CD14-positive monocyte (primary cell): ENCODE measurements around the gene RTCA. TPM values are rescaled to one million over a fixed set of nuclear protein-coding genes. Genes with fewer than 3 reads are reported as not detected.
"Not testable (repeated sequence)": the region's sequence is repeated elsewhere in the genome, so short reads cannot be mapped to it uniquely, and the experiment has no call there.

ENCODE experiments used
- DNase-seq, 3 donors: peaks; one replicate each; pipeline ENCODE4 v3.0.0-alpha.2; 2011 to 2022
- H2AFZ ChIP-seq: 2 replicates; pipeline ENCODE4 v1.6.0; 2012; ENCODE audit warnings: mild to moderate bottlenecking, low read depth, low read length, inconsistent platforms; ENCODE audit not compliant: insufficient read depth, poor library complexity, severe bottlenecking
- H3K27ac ChIP-seq, 2 donors: 1 replicate in 1 of 2; 2 replicates in 1 of 2; pipeline ENCODE4 v1.5.1; 2012 to 2013; ENCODE audit warnings: low read length in 2 of 2, control low read depth in 1 of 2, inconsistent platforms in 1 of 2, low read depth in 1 of 2, mild to moderate bottlenecking in 1 of 2
- H3K27me3 ChIP-seq, 2 donors: one replicate each; pipeline versions ENCODE4 v1.6.0 to v1.6.1; 2011 to 2013; ENCODE audit warnings: low read length in 2 of 2; ENCODE audit not compliant: control insufficient read depth in 2 of 2, insufficient read depth in 2 of 2
- H3K36me3 ChIP-seq, 2 donors: replicated peaks in 1 of 2; 1 replicate in 1 of 2; 2 replicates in 1 of 2; pipeline versions ENCODE4 v1.5.1 to v1.6.1; 2012 to 2013; ENCODE audit warnings: low read length in 2 of 2, control low read depth in 1 of 2, inconsistent platforms in 1 of 2, mild to moderate bottlenecking in 1 of 2; ENCODE audit not compliant: insufficient read depth in 2 of 2, control insufficient read depth in 1 of 2
- H3K4me1 ChIP-seq, 2 donors: 1 replicate in 1 of 2; 2 replicates in 1 of 2; pipeline versions ENCODE4 v1.5.1 to v1.6.1; 2012 to 2013; ENCODE audit warnings: low read length in 2 of 2, control low read depth in 1 of 2, inconsistent platforms in 1 of 2, mild to moderate bottlenecking in 1 of 2, moderate library complexity in 1 of 2; ENCODE audit not compliant: insufficient read depth in 2 of 2, control insufficient read depth in 1 of 2
- H3K4me2 ChIP-seq: replicated peaks from 2 replicates; pipeline ENCODE3; 2012; ENCODE audit warnings: low read length, moderate library complexity, mild to moderate bottlenecking; ENCODE audit not compliant: poor library complexity, severe bottlenecking; ENCODE audit errors: extremely low read depth
- H3K4me3 ChIP-seq, 3 experiments: fragments of 200-600 bp in 1 of 3; sonication (generic) in 1 of 3; replicated peaks in 1 of 3; 1 replicate in 2 of 3; 2 replicates in 1 of 3; pipeline ENCODE4 v1.5.1; 2011 to 2013; ENCODE audit warnings: low read length in 3 of 3, mild to moderate bottlenecking in 3 of 3, control low read depth in 2 of 3, low read depth in 2 of 3, inconsistent platforms in 1 of 3, moderate library complexity in 1 of 3
- H3K79me2 ChIP-seq: 2 replicates; pipeline ENCODE4 v1.6.0; 2012; ENCODE audit warnings: mild to moderate bottlenecking, control low read depth, inconsistent platforms, low read length, moderate library complexity; ENCODE audit not compliant: insufficient read depth
- H3K9ac ChIP-seq: 2 replicates; pipeline ENCODE4 v1.6.0; 2017; ENCODE audit warnings: low read length, mild to moderate bottlenecking; ENCODE audit not compliant: insufficient read depth, poor library complexity, severe bottlenecking
- H3K9me3 ChIP-seq, 2 donors: replicated peaks in 1 of 2; 1 replicate in 1 of 2; 2 replicates in 1 of 2; pipeline versions ENCODE4 v1.5.1 to v1.6.1; 2012 to 2013; ENCODE audit warnings: low read length in 2 of 2, control low read depth in 1 of 2; ENCODE audit not compliant: control insufficient read depth in 1 of 2, insufficient read depth in 1 of 2
- H4K20me1 ChIP-seq: 2 replicates; pipeline ENCODE4 v1.6.0; 2012; ENCODE audit warnings: mild to moderate bottlenecking, low read length, control low read depth, moderate library complexity; ENCODE audit not compliant: insufficient read depth
- H3K27ac Mint-ChIP-seq, 7 donors: one replicate each; pipeline ENCODE4 v1.8.0; 2020; ENCODE audit warnings: mild to moderate bottlenecking in 7 of 7, mixed read lengths in 7 of 7, moderate library complexity in 6 of 7, inconsistent platforms in 2 of 7
- H3K27me3 Mint-ChIP-seq, 3 donors: one replicate each; pipeline ENCODE4 v1.8.0; 2021 to 2022; ENCODE audit warnings: low read depth in 3 of 3, mild to moderate bottlenecking in 3 of 3, mixed read lengths in 3 of 3, moderate library complexity in 3 of 3, inconsistent platforms in 1 of 3
- H3K36me3 Mint-ChIP-seq, 2 donors: one replicate each; pipeline ENCODE4 v1.8.0; 2020; ENCODE audit warnings: mixed read lengths in 2 of 2, inconsistent platforms in 1 of 2, mild to moderate bottlenecking in 1 of 2
- H3K4me1 Mint-ChIP-seq: one replicate; pipeline ENCODE4 v1.8.0; 2020; ENCODE audit warnings: mild to moderate bottlenecking, mixed read lengths
- H3K4me3 Mint-ChIP-seq, 2 donors: one replicate each; pipeline ENCODE4 v1.8.0; 2020; ENCODE audit warnings: mild to moderate bottlenecking in 2 of 2, mixed read lengths in 2 of 2, moderate library complexity in 1 of 2
- H3K9me3 Mint-ChIP-seq, 7 donors: one replicate each; pipeline ENCODE4 v1.8.0; 2020 to 2022; ENCODE audit warnings: mixed read lengths in 7 of 7, mild to moderate bottlenecking in 6 of 7, moderate library complexity in 6 of 7, inconsistent platforms in 2 of 7
- WGBS: methylation state at CpG from one replicate; pipeline ENCODE4 v1.1.5; 2013; ENCODE audit warnings: missing lambda C conversion rate; ENCODE audit not compliant: insufficient coverage; 5-methylcytosine and 5-hydroxymethylcytosine counted together
- intact Hi-C, 2 donors: fragments of 100-400 bp; cut with micrococcal nuclease; formaldehyde crosslinking; loops; one replicate each; pipeline versions ENCODE4 v1.15.0 to v1.15.1; 2023
- polyA plus RNA-seq, 3 donors: library from polyadenylated mRNA; depleted of rRNA in 1 of 3; unstranded in 2 of 3; stranded (reverse) in 1 of 3; fragments of 300-500 nt in 2 of 3; fragments of >200 nt in 1 of 3; fragmentation: Illumina TruSeq in 2 of 3; gene quantifications; 1 replicate in 2 of 3; 2 replicates in 1 of 3; pipeline ENCODE4 v1.2.3, GENCODE V29; 2012 to 2021
- TF ChIP-seq, protein P1 (sequence below): fragments of 200-600 bp; IDR thresholded peaks from one replicate; pipeline ENCODE4 v1.8.0; 2022; ENCODE audit warnings: antibody characterized with exemption, mild to moderate bottlenecking

Gene RTCA
- polyA plus RNA-seq, 3 donors, result 11.7 to 18.3 (median 17.9) TPM

DNA sequence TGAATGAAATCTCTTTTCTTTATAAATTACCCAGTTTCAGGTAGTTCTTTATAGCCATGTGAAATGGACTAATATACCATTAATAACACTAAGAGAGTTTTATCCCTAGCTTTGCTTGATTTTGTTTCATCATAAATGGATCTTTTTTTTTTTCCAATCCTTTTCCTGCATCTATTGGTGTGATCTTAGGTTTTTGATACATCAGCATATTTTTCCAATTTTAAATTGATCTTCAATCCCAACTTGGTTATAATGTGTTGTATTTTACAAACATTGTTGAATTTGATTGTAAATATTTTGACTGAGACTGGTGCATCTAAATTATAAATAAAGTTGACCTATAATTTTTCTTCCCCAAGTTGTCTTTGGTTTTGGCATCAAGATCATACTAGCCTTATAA lies 4.3 kb upstream of the RTCA start:
- Histone ChIP-seq H3K4me3 (no peak overlapping the region), H3K36me3 (no peaks in the 10 kb centered on the region), H3K27me3 (no peaks in the 10 kb centered on the region), H3K4me1 (peaks cover 7 to 16% of the 10 kb centered on the region in 2 donors), H3K4me2 (no peak overlapping the region), H2AFZ (no peak overlapping the region), H3K27ac (no peak overlapping the region), H3K9ac (no peak overlapping the region), H3K79me2 (peaks cover 7% of the 10 kb centered on the region), H4K20me1 (no peaks in the 10 kb centered on the region), H3K9me3 (peaks cover 0 to 5% of the 10 kb centered on the region in 2 donors)
- peaks cover 12 to 39% (median 29%) of the 10 kb centered on the region in 7 donors for H3K9me3 Mint-ChIP-seq
- TF ChIP-seq, protein P1, sequence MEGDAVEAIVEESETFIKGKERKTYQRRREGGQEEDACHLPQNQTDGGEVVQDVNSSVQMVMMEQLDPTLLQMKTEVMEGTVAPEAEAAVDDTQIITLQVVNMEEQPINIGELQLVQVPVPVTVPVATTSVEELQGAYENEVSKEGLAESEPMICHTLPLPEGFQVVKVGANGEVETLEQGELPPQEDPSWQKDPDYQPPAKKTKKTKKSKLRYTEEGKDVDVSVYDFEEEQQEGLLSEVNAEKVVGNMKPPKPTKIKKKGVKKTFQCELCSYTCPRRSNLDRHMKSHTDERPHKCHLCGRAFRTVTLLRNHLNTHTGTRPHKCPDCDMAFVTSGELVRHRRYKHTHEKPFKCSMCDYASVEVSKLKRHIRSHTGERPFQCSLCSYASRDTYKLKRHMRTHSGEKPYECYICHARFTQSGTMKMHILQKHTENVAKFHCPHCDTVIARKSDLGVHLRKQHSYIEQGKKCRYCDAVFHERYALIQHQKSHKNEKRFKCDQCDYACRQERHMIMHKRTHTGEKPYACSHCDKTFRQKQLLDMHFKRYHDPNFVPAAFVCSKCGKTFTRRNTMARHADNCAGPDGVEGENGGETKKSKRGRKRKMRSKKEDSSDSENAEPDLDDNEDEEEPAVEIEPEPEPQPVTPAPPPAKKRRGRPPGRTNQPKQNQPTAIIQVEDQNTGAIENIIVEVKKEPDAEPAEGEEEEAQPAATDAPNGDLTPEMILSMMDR, result no peak
- H3K4me1 Mint-ChIP-seq, result peaks cover 20% of the 10 kb centered on the region
- no peaks in the 10 kb centered on the region for H3K27me3 Mint-ChIP-seq
- intact Hi-C loops, result loop anchor here in 1 of 2 donors (10.0 kb wide), 1 partner anchor 93 kb away; the partner anchor contains the start of gene CDC14A
- H3K4me3 Mint-ChIP-seq, result no peak overlapping the region
- H3K27ac Mint-ChIP-seq, result no peak overlapping the region
- no peak for DNase-seq
- peaks cover 18 to 23% of the 10 kb centered on the region in 2 donors for H3K36me3 Mint-ChIP-seq

DNA sequence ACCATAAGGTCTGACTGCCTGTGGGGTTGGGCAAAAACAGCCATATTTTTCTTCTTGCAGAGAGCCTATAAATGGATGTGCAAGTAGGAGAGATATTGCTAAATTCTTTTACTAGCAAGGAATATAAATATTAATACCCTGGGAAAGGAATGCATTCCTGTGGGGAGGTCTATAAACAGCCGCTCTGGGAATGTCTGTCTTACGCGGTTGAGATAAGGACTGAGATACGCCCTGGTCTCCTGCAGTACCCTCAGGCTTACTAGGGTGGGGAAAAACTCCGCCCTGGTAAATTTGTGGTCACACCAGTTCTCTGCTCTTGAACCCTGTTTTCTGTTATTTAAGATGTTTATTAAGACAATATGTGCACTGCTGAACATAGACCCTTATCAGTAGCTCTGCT lies 1.9 kb upstream of the RTCA start:
- not testable (repeated sequence) for H3K4me3 ChIP-seq, H3K4me3 Mint-ChIP-seq

More for the DNA sequence above, 1.9 kb upstream of the RTCA start:
- not testable (repeated sequence) for H4K20me1 ChIP-seq, H3K27me3 ChIP-seq, H3K4me2 ChIP-seq, DNase-seq, H3K9ac ChIP-seq, H3K27me3 Mint-ChIP-seq, H3K27ac ChIP-seq, H2AFZ ChIP-seq, H3K9me3 ChIP-seq
- Mint-ChIP-seq H3K27ac (peak overlapping the region in 3 of 7 donors; percentile 6 to 61 (median 27)), H3K36me3 (peaks cover 29 to 35% of the 10 kb centered on the region in 2 donors), H3K4me1 (peaks cover 27% of the 10 kb centered on the region), H3K9me3 (peaks cover 12 to 39% (median 27%) of the 10 kb centered on the region in 7 donors)
- Histone ChIP-seq H3K36me3 (peaks cover 15% of the 10 kb centered on the region in 2 donors), H3K79me2 (peaks cover 31% of the 10 kb centered on the region), H3K4me1 (peaks cover 18 to 23% of the 10 kb centered on the region in 2 donors)
- intact Hi-C loops, result loop anchor here in 1 of 2 donors (10.0 kb wide), 1 partner anchor 91 kb away; the partner anchor contains the start of gene CDC14A
- WGBS, result no CpG with 5 or more reads among the region's 5 CpGs
